ENCODE results near the gene ARHGAP6.

ARHGAP6 gene

GRCh38 chrX:11346121-11346682 lies 319.5 kb downstream of the ARHGAP6 start:
- TF ChIP-seq CTCF (IDR thresholded peaks at IDR 0.05; ENCODE audit: low read depth, low read length, missing control alignments) = no peak
- DNase-seq (ENCODE audit: low read depth) = no peak
- in situ Hi-C loops (cut with HindIII; ENCODE audit: low sequenced_read_pairs) = no loop called here
- H3K4me3 ChIP-seq (ENCODE audit: low read depth, low read length) = no peak overlapping the region

- in situ Hi-C loops (cut with HindIII; ENCODE audit: low sequenced_read_pairs) = no loop called here
- no peak for DNase-seq (ENCODE audit: low read depth)
- no peak overlapping the region for H3K4me3 ChIP-seq (ENCODE audit: low read depth, low read length)
- TF ChIP-seq CTCF (IDR thresholded peaks at IDR 0.05; ENCODE audit: low read depth, low read length, missing control alignments) = no peak
Observed at GRCh38 chrX:11342673-11343072, 323.0 kb downstream of the ARHGAP6 start.

GRCh38 chrX:11341274-11342201 lies 324.2 kb downstream of the ARHGAP6 start:
- in situ Hi-C loops (cut with HindIII; ENCODE audit: low sequenced_read_pairs) = no loop called here
- peak; percentile 56 for DNase-seq (ENCODE audit: low read depth)
- H3K4me3 ChIP-seq (ENCODE audit: low read depth, low read length) = no peak overlapping the region
- TF ChIP-seq CTCF (IDR thresholded peaks at IDR 0.05; ENCODE audit: low read depth, low read length, missing control alignments) = no peak

GRCh38 chrX:11337292-11338009 lies 328.3 kb downstream of the ARHGAP6 start:
- DNase-seq (ENCODE audit: low read depth) = no peak
- TF ChIP-seq CTCF (IDR thresholded peaks at IDR 0.05; ENCODE audit: low read depth, low read length, missing control alignments) = no peak
- in situ Hi-C loops (cut with HindIII; ENCODE audit: low sequenced_read_pairs) = no loop called here
- no peak overlapping the region for H3K4me3 ChIP-seq (ENCODE audit: low read depth, low read length)

- no peak for DNase-seq (ENCODE audit: low read depth)
- H3K4me3 ChIP-seq (ENCODE audit: low read depth, low read length) = no peak overlapping the region
- in situ Hi-C loops (cut with HindIII; ENCODE audit: low sequenced_read_pairs) = no loop called here
- no peak for TF ChIP-seq CTCF (IDR thresholded peaks at IDR 0.05; ENCODE audit: low read depth, low read length, missing control alignments)
Observed at GRCh38 chrX:11336201-11336600, 329.5 kb downstream of the ARHGAP6 start.

- H3K4me3 ChIP-seq (ENCODE audit: low read depth, low read length) = no peak overlapping the region
- no peak for TF ChIP-seq CTCF (IDR thresholded peaks at IDR 0.05; ENCODE audit: low read depth, low read length, missing control alignments)
- in situ Hi-C loops (cut with HindIII; ENCODE audit: low sequenced_read_pairs) = no loop called here
- no peak for DNase-seq (ENCODE audit: low read depth)
Observed at GRCh38 chrX:11334165-11334564, 331.6 kb downstream of the ARHGAP6 start.
